HG03469 (cell line): ENCODE data around the gene PPP1R9A.
A peak's percentile ranks its signal among the peaks of the same experiment; 100 is the strongest.

Source experiments
- ATAC-seq: cut with Tn5 transposase; IDR thresholded peaks from one replicate; pipeline ENCODE4 v1.9.1; 2021; ENCODE audit warnings: mild to moderate bottlenecking, moderate library complexity, moderate number of reproducible peaks; ENCODE audit not compliant: unreplicated experiment

Gene PPP1R9A

DNA sequence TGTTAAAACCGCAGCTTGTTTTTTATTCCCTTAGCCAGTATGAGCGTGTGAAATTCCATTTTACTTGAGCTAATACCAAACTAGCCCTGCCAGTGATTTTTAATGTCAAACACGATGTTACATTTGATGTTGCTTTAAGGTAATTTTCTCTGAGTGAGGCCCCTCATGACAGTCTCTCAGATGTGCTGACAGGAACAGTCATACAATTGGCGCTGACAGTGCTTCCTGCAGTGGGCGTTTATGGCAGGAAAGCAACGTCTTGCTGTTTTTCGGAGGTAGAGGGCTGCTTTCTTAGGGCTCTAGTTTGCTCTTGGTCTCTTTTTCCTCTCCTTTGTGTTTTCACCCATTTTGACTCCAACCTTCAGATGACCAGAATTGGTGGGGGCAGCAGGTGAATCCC lies 397.6 kb downstream of the PPP1R9A start:
- no peak for ATAC-seq

DNA sequence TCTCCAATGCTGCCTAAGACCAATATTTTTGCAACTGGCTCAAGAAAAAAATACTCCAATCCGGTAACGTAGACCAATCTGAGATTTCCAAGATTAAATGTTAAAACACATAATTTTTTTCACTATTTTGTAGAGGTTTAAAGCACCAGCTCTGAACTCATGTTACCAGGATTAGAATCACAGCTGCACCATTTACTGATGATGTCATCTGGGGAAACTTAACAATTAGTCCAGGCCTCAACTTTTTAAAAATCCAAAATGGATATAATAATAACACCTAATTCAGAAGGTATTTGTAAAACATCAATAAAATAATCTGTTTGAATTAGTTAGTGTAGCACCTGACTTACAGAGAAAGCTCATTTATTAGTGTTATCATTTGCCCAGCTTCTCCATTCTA lies 402.6 kb downstream of the PPP1R9A start:
- no peak for ATAC-seq

- no peak for ATAC-seq
These were observed 404.0 kb downstream of the PPP1R9A start for GRCh38 chr7:95311389-95311788.

- no peak for ATAC-seq
These were observed 405.2 kb downstream of the PPP1R9A start for GRCh38 chr7:95312561-95312960.

DNA sequence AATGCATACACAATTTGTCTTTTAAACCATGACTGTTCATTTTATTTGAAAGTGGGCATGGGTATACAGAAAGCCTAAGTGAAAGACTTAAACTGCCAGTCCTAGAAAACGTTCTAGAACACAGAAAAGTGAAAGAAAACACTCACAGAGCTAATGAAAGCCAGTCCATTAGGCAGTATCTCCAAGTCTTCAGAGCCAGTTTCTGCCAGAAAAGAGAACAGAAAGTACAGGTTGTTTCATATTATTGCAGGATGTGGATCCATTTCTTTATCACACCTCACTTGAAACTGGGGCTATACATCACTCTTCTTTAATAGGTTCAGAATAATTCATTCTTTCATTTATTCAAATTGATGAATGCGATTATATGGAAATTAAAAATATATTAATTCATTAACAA lies 409.2 kb downstream of the PPP1R9A start:
- ATAC-seq, result peak; percentile 85

DNA sequence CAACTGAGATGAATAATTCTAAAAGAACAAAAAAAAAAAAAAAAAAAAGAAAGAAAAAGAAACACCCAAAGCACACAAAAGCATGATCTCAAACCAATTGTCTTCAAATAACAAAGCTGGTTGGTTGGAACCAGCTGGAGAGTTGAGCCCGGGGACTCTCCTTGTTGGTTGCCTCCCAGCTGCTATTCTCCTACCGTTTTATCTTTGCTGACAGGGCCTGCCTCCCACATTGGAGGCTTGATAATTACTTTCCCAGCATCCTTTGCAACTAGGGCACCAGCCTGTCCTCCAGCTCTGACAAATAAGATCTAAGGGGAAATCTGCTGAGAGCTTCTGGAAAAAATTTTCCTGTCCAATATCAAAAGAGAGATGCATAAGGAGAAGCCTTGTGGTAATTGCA lies 410.2 kb downstream of the PPP1R9A start:
- ATAC-seq, result no peak

GRCh38 chr7:95317966-95318365 lies 410.6 kb downstream of the PPP1R9A start:
- no peak for ATAC-seq

DNA sequence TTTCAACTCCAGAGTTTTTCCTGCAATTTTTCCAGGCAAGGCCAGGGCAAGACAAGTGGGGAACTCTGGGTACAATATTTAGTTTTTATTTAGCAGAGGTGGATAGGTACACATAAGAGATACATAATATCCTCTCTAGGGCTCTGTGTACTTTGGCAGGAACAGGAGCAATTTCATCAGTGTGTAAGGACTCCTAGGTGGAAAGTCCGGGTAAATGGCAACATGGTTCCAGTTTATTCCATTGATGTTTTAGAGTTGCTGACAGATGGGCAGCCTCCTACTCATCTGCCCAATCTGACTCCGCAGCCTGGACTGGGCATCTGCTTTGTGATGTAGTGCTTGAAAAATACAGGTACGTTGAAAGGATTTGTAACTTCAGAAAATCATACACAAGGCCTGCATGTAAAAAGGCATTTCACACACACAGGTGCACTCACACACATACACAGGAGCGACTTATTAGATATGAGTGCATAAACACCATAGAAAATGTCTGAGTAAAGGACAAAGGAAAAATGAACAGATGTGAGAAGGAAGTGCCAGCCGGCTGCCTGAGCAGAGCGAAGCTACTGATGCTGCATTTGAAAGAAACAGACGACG lies 411.2 kb downstream of the PPP1R9A start:
- no peak for ATAC-seq

DNA sequence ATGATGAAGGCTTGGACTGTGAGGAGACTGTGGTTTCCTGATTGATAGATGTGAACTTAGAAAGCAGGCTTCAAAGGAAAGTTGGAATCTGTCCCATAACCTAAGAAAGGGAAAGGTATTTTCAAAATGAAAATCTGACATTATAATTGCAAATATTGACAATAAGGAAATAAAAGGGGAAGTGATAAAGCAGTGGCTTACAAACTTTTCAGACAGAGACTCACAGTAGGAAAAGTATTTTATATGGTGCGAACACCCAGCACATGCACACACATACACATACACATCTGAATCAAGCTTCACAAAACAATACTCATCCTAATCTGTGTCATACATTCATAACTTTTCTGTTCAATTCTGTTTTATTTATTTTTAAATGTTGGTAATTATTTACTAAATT lies 412.2 kb downstream of the PPP1R9A start:
- no peak for ATAC-seq

DNA sequence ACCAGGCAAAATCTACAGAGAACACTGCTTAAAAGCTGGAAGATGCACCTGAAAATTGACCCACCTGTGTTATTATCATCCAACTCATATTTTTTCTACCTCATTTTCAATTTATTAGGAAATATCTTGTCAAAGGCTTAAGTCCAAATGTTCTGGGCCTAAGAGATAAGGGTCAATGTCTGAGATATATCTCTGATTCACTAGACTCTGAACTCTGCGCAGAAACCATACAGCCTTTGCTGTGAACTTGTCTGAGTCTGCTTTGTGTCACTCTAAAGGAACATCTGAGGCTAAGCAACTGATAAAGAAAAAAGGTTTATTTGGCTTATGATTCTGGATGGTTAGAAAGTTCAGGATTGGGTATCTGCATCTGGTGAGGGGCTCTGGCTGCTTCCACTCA lies 413.3 kb downstream of the PPP1R9A start:
- ATAC-seq, result no peak

DNA sequence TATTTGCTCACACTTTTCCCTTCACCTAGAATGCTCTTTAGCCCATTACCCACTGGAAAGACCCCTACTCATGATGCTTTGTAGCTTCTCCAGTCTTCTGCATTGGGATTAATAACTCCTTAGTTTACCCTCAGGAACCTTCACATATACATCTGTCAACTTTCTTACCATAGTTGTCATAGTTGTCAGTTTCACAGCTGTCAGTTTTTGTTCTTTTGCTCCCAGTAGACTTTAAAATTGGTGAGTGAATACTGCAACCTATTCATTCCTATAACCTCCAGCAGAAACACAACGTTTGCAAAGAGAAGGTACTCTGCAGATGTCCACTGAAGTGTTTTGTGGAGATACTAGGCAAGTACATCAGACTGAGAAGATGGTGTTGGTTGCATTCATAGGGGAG lies 414.3 kb downstream of the PPP1R9A start:
- ATAC-seq, result no peak

DNA sequence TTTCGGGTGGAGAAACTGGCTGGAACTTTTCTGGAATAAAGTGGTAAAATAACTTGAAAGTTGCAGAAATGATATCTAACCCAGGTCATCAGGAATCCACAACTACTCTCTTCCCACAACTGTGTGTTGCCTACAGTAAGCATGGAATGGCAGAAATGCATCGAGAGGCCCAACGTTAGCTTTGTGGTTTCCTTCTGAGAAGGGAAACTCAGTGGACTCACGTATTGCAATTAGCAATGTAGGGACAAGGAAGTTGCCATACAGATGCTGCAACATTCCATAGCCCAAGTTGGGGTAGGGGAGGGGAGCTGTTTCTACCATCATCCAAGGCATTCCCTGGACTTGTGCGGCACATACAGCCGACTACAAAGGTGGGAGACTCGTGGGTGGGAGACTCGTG lies 415.0 kb downstream of the PPP1R9A start:
- ATAC-seq, result no peak

DNA sequence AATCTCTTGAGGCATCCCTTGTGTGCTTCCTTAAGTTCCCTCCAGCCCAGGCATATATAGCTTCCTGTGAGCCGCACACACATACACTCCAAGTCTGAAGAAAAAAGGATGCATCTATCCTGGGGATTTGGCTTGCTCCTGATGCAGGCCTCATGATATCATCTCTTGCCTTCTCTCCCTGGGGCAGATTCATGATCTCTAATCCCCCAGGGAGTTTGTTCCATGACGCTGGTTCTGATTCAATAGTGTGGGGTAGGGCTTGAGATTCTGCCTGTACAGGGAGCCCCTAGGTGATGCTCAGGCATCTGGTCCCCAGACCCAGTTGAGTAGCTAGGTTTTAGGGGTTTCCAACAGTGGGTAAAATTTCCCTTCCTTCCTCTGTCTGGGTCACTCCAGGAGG lies 415.5 kb downstream of the PPP1R9A start:
- no peak for ATAC-seq

DNA sequence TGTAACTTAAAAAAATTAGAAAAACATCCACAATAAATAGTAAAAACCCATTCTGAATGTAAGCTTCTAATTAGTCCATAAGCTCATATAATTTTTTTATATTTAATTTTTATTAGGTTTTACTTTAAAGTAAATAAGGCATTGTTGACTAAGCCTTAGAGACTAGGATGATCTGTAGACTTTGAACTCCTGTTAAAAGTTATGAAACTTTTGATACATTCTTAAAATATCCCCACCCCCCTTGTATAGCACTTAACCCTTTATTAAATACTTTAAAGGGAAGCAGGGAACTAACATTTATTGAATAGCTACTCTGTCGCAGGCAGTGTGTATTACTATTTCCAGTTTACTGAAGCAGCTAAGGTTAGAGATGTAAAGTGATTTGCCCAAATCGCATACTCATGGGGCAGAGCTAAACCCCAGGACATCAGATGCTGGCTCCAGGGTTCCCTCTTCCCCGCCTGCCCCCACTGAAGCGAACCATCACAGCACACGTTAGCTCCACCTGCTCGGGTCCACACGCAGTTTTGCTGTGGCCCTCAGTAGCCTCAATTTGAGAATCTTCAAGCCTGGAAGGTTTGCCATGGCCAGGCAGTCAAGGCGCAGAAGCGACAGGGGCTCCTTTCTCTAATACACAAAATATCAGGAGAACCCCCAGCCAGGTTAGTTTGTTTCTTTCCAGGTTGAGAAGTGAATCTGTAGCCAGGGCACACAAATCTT lies 416.2 kb downstream of the PPP1R9A start:
- ATAC-seq, result no peak

GRCh38 chr7:95324431-95324830 lies 417.0 kb downstream of the PPP1R9A start, which contains the start of gene PON1:
Gene PON1 (minus strand): TSS chr7:95324532. CDS start chr7:95324475, 57 bp downstream.
- no peak for ATAC-seq

- no peak for ATAC-seq
These were observed 420.0 kb downstream of the PPP1R9A start for GRCh38 chr7:95327356-95327755.

DNA sequence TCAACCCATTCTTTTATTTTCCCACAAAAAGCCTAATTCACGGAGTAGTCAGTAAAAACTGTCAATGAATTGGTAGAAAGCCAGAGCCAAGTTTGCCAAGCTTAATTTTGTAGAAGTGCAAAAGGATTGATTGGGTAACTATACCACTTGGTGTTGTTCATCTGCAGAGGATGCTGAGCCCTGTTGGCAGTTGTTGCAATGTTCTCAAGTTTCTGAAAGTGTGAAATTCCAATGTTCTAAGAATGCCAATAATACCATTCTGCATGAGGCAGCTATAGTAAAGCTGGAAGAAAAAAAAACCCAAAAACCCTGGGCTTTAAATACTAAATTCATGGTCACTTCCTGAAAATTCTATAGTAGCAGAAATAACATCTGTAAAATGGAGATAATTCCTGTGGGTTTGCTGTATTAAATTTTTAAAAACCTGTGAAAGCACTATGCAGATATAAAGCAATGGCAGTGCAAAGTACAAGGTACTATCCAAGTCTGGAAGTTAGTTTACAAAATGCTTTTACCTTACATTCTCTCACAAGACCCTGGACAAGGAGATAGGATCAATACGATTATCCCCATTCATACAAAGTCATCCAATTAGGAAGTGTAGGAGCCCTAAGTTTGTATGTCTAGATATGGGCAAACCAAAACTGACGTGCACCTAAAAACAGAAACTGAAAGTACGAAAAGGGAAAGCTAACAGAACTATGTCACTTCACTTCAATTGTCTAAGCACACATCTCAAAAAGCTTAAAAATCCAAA lies 423.0 kb downstream of the PPP1R9A start:
- ATAC-seq, result peak; percentile 94

DNA sequence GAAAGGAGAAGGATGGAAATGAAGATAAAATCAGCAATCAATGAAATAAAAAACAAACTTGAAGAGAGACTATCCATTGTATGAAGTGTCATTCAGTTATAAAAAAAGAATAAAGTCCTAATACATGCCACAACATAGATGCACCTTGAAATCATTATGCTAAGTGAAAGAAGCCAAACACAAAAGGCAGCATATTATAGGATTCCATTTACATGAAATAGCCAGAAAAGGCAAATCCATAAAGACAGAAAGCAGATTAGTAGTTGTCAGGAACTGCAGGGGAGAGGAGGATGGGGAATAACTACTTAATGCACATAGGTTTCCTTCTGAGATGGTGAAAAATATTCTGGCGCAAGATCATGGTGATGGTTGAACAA lies 423.6 kb downstream of the PPP1R9A start:
- peak; percentile 15 for ATAC-seq

GRCh38 chr7:95334447-95334846 lies 427.1 kb downstream of the PPP1R9A start:
- no peak for ATAC-seq

- ATAC-seq, result no peak
These were observed 427.7 kb downstream of the PPP1R9A start for GRCh38 chr7:95335093-95335492.

- ATAC-seq, result no peak
These were observed 431.4 kb downstream of the PPP1R9A start for GRCh38 chr7:95338832-95339231.

DNA sequence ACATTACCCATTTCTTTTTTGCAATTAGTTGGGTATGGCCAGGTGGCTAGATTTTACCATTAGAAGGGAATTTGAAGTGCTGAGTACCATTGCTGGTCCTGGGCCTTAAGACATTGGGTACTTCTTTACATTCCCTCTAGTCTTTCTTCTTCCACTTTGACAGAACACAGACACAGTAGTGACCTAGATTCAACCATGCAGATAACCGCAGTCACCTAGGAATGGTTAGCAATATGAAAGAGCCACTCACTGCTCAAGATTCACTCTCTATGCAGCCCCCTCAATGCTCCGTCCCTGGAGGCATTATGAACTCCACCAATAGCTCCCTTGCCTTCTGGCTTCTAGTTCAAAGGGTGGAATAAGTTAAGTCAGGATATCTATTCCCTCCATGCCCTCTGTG lies 433.1 kb downstream of the PPP1R9A start:
- no peak for ATAC-seq
